ENCODE data around the gene MPHOSPH6.
"Not testable (repeated sequence)": the region's sequence is repeated elsewhere in the genome, so short reads cannot be mapped to it uniquely, and the experiment has no call there.

The MPHOSPH6 gene

DNA sequence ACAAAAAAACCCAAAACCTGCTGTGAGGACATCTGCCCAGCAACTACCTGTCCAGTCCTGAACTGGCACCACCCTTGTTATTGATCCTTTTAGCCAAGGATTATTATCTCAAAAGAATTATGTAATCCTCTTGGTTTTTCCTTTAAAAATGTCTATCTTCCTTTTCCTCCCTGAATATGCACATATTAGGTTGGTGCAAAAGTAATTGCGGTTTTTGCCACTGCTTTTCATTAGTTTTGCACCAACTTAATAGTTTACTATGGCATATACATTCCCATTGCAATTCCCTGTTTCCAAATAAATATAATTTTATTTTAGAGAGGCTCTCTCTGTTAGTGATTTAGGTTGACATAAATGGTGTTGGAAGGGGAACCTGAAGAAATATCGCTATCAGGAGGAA lies 51.3 kb downstream of the MPHOSPH6 start:
- no peak for DNase-seq (ENCODE audit: low read depth)

- no peak for DNase-seq (ENCODE audit: low read depth)
Observed at GRCh38 chr16:82116535-82116934, 53.5 kb downstream of the MPHOSPH6 start.

GRCh38 chr16:82113741-82114140 lies 56.3 kb downstream of the MPHOSPH6 start:
- no peak for DNase-seq (ENCODE audit: low read depth)

DNA sequence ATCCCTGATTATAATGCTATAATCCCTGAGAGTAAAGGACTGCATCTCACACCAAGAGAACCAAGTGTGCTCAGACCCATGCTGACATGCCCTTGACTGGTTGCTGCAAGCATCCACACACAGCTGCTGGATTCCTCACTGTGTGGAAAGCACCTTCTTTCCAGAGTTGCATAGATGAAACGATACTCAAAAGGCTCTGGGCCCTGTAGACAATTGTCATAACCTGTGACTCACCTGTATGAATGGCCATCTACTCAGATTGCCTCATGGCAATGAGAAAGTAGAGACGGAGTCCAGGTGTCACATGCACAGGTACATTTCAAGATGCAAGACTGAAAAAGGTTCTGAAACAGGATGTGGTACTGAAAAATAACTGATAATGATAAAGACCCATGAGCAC lies 58.1 kb downstream of the MPHOSPH6 start:
- no peak for DNase-seq (ENCODE audit: low read depth)

DNA sequence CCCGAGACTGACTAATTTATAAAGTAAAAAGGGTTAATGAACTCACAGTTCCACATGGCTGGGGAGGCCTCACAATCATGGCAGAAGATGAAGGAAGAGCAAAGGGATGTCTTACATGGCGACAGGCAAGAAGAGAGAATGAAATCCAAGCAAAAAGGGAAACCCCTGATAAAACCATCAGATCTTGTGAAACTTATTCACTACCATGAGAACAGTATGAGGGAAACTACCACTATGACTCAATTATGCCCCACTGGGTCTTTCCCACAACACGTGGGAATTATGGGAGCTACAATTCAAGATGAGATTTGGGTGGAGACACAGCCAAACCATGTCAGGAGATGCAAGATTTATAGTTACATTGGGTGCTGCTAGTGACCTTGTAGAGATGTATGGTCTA lies 60.8 kb downstream of the MPHOSPH6 start:
- DNase-seq (ENCODE audit: low read depth), result not testable (repeated sequence)

DNA sequence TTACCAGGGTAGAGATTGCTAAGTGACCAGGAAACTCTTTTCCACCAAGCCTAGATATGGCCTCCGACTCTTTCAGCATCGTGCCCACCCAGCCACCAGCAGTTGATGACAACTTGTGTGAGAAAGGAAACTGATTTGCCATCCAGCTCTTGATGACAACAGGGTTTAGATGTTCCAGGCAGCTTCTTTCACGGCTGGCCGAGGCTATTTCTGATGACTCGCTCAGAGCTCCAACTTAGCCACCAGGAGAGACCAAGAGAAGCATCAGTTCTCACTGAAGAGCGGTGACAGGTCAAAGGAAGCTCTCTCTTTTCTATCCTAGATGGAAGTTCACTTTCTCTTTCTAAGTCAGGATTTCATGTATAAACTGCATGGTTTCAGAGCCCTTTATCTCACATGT lies 61.2 kb downstream of the MPHOSPH6 start:
- no peak for DNase-seq (ENCODE audit: low read depth)

GRCh38 chr16:82108100-82108499 lies 61.9 kb downstream of the MPHOSPH6 start:
- DNase-seq (ENCODE audit: low read depth), result no peak

DNA sequence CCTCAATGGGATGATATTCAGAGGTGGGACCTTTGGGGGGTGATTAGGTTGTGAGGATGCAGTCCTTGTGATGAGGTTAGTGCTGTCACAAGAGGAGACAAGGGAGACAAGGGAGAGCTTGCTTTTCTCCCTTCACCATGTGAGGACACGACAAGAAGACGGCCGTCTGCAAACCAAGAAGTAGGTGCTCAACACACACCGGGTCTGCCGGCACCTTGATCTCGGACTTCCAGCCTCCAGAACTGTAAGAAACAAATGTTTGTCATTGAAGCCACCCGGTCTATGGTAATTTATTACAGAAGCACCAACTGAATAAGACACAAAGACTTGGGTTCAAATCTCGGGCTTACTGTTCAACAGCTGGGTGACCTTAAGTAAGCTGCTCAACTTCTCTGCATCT lies 64.9 kb downstream of the MPHOSPH6 start:
- no peak for DNase-seq (ENCODE audit: low read depth)
